K562 (cell line): ENCODE data around the gene FGFR4. TPM values are rescaled to one million over a fixed set of nuclear protein-coding genes. Genes with fewer than 3 reads are reported as not detected.

Experiments used
- ATF4 ChIP-seq: fragments of 450-650 bp; formaldehyde crosslinking; IDR thresholded peaks from 2 replicates; pipeline ENCODE4 v1.4.0; 2022; ENCODE audit warnings: mild to moderate bottlenecking, moderate library complexity
- ELK3 ChIP-seq: fragments of 450-650 bp; formaldehyde crosslinking; IDR thresholded peaks from 2 replicates; pipeline ENCODE4 v1.4.0; 2020; ENCODE audit warnings: mild to moderate bottlenecking
- HDAC3 ChIP-seq: fragments of 450-650 bp; IDR thresholded peaks from 2 replicates; pipeline ENCODE4 v1.6.1; 2018; ENCODE audit warnings: borderline replicate concordance, mild to moderate bottlenecking, moderate library complexity; ENCODE audit not compliant: partially characterized antibody
- MAX ChIP-seq: sonication (generic); formaldehyde crosslinking; IDR thresholded peaks from 2 replicates; pipeline ENCODE4 v1.9.0; 2022; ENCODE audit warnings: mild to moderate bottlenecking, missing genetic modification reagents
- MTF1 ChIP-seq: fragments of 250-450 bp; sonication (Bioruptor Pico); IDR thresholded peaks from 2 replicates; pipeline ENCODE4 v1.9.0; 2021; ENCODE audit warnings: moderate library complexity, mild to moderate bottlenecking, inconsistent platforms, borderline replicate concordance
- NRF1 ChIP-seq, 2 experiments: fragments of 450-650 bp; IDR thresholded peaks in 1 of 2; conservative IDR thresholded peaks in 1 of 2; 2 replicates each; pipeline ENCODE4 v1.6.1; 2014; ENCODE audit warnings: mild to moderate bottlenecking in 2 of 2
- RBM17 ChIP-seq: fragments of 200-400 bp; formaldehyde crosslinking; IDR thresholded peaks from 2 replicates; pipeline ENCODE4 v1.6.1; 2017; ENCODE audit warnings: low read depth, mild to moderate bottlenecking, low read length, borderline replicate concordance
- RERE ChIP-seq: sonication (generic); formaldehyde crosslinking; IDR thresholded peaks from 2 replicates; pipeline ENCODE4 v1.8.0; 2023; ENCODE audit warnings: missing genetic modification reagents, mild to moderate bottlenecking, borderline replicate concordance
- TCF3 ChIP-seq: sonication (generic); formaldehyde crosslinking; IDR thresholded peaks from 2 replicates; pipeline ENCODE4 v1.4.0; 2020; ENCODE audit warnings: mild to moderate bottlenecking, missing genetic modification reagents
- YY1 ChIP-seq, 3 experiments: IDR thresholded peaks; 2 replicates each; pipeline ENCODE4 v1.6.1; 2011; ENCODE audit warnings: low read length in 2 of 3, mild to moderate bottlenecking in 2 of 3, moderate library complexity in 2 of 3, borderline replicate concordance in 1 of 3, control low read depth in 1 of 3, low read depth in 1 of 3; ENCODE audit not compliant: insufficient read depth in 3 of 3, insufficient replicate concordance in 2 of 3, control insufficient read depth in 1 of 3, insufficient read length in 1 of 3; ENCODE audit errors: extremely low read depth in 1 of 3
- ZBTB17 ChIP-seq: fragments of 450-650 bp; formaldehyde crosslinking; IDR thresholded peaks from 2 replicates; pipeline ENCODE4 v1.4.0; 2020; ENCODE audit warnings: mild to moderate bottlenecking
- ZNF24 ChIP-seq: fragments of 450-650 bp; IDR thresholded peaks from 2 replicates; pipeline ENCODE4 v1.6.1; 2016
- ZNF766 ChIP-seq: fragments of 200-800 bp; sonication (Bioruptor generic); conservative IDR thresholded peaks from 2 replicates; pipeline ENCODE4 v1.6.1; 2016; ENCODE audit warnings: missing genetic modification characterization, missing compliant biosample characterization
- polyA plus RNA-seq, 8 experiments: library from polyadenylated mRNA; depleted of rRNA in 4 of 8; stranded (reverse) in 5 of 8; unstranded in 3 of 8; fragments of >200 nt; fragmentation: Nextera tagmentation in 2 of 8; fragmentation: Illumina TruSeq in 1 of 8; extraction: Ambion mirVana in 2 of 8; extraction: Trizol in 1 of 8; gene quantifications; 2 replicates each; pipeline versions ENCODE4 v1.2.1 to v1.2.3, GENCODE V29; 2011 to 2014; ENCODE audit warnings: inconsistent platforms in 1 of 8, missing spikeins in 1 of 8
- total RNA-seq, 7 experiments: library from RNA; depleted of rRNA in 6 of 7; stranded (reverse); fragments of >200 nt in 6 of 7; fragmentation: Illumina TruSeq in 2 of 7; extraction: Trizol in 2 of 7; gene quantifications; 2 replicates each; pipeline versions ENCODE4 v1.2.1 to v1.2.3, GENCODE V29; 2011 to 2021; ENCODE audit warnings: low replicate concordance in 1 of 7

FGFR4 gene
- total and polyA plus RNA-seq, 9 of the 15 experiments (the other 6 are each of a cell fraction or from before 2014, with no cell fraction given): 0.76 to 35.4 (median 7.5) TPM

GRCh38 chr5:177134697-177135225 lies 48.0 kb downstream of the FGFR4 start (continued):
- TF ChIP-seq RERE (CRISPR knock-in tag): no peak
- no peak for TF ChIP-seq HDAC3
- TF ChIP-seq ZBTB17 (CRISPR knock-in tag): no peak
- TF ChIP-seq ZNF766 (CRISPR knock-in tag): 0 out of 2 replicates have a peak, but pooled peaks have one; percentile 15
- no peak for TF ChIP-seq ZNF24
- TF ChIP-seq ATF4 (CRISPR knock-in tag): no peak
- no peak for TF ChIP-seq TCF3 (CRISPR knock-in tag)
- TF ChIP-seq ELK3 (CRISPR knock-in tag): no peak
- peak in 2 of 3 experiments; percentile 37 to 72 for TF ChIP-seq YY1 (IDR thresholded peaks at IDR 0.05; ENCODE audit: borderline replicate concordance in 1 of 3, control insufficient read depth in 1 of 3, extremely low read depth in 1 of 3, insufficient read depth in 3 of 3, insufficient read length in 1 of 3, insufficient replicate concordance in 2 of 3, low read depth in 1 of 3, low read length in 2 of 3)
- TF ChIP-seq NRF1 (conservative IDR thresholded peaks at IDR 0.05 in 1 of 2, IDR thresholded peaks at IDR 0.05 in 1 of 2): peak in 1 of 2 experiments; percentile 50; a peak in 3 of 4 replicates
- no peak for TF ChIP-seq MAX (CRISPR knock-in tag)
- no peak for TF ChIP-seq MTF1
- no peak for TF ChIP-seq RBM17
